ENCODE data around the gene CAAP1.

DNA sequence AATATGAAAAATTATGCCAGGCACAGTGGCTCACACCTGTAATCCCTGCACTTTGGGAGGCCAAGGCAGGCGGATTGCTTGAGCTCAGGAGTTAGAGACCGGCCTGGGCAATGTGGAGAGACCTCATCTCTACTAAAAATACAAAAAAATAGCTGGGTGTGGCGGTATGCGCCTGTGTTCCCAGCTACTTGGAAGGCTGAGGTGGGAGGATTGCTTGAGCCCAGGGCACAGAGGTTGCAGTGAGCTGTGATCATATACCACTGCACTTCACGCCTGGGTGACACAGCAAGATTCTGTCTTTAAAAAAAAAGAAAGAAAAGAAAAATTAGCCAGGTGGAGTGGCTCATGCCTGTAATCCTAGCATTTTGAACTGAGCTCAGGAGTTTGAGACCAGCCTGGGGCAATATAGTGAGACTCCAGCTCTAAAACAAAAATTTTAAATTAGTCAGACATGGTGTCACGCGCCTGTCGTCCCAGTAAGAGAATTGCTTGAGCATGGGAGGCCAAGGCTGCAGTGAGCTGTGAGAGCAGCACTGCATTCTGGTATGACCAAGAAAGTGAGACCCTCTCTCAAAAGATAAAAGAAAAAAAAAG is 36.4 kb upstream of the CAAP1 start:
- TF ChIP-seq POLR2AphosphoS5 (IDR thresholded peaks at IDR 0.05; ENCODE audit: low read depth, low read length) (no peak), TAF1 (IDR thresholded peaks at IDR 0.05; ENCODE audit: borderline replicate concordance, insufficient read depth, low read length) (no peak)
- TF ChIP-seq, protein P1, sequence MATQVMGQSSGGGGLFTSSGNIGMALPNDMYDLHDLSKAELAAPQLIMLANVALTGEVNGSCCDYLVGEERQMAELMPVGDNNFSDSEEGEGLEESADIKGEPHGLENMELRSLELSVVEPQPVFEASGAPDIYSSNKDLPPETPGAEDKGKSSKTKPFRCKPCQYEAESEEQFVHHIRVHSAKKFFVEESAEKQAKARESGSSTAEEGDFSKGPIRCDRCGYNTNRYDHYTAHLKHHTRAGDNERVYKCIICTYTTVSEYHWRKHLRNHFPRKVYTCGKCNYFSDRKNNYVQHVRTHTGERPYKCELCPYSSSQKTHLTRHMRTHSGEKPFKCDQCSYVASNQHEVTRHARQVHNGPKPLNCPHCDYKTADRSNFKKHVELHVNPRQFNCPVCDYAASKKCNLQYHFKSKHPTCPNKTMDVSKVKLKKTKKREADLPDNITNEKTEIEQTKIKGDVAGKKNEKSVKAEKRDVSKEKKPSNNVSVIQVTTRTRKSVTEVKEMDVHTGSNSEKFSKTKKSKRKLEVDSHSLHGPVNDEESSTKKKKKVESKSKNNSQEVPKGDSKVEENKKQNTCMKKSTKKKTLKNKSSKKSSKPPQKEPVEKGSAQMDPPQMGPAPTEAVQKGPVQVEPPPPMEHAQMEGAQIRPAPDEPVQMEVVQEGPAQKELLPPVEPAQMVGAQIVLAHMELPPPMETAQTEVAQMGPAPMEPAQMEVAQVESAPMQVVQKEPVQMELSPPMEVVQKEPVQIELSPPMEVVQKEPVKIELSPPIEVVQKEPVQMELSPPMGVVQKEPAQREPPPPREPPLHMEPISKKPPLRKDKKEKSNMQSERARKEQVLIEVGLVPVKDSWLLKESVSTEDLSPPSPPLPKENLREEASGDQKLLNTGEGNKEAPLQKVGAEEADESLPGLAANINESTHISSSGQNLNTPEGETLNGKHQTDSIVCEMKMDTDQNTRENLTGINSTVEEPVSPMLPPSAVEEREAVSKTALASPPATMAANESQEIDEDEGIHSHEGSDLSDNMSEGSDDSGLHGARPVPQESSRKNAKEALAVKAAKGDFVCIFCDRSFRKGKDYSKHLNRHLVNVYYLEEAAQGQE (IDR thresholded peaks at IDR 0.05; ENCODE audit: insufficient read depth in 1 of 2, low read depth in 2 of 2, low read length in 2 of 2): no peak

Measured in PFSK-1 (cell line).